Smooth muscle cell (in vitro differentiated cells): ENCODE measurements around the gene RIIAD1. TPM values are rescaled to one million over a fixed set of nuclear protein-coding genes. Genes with fewer than 3 reads are reported as not detected.
"Not testable (repeated sequence)": the region's sequence is repeated elsewhere in the genome, so short reads cannot be mapped to it uniquely, and the experiment has no call there.

ENCODE experiments used
- DNase-seq: peaks from one replicate; lab custom pipeline; 2025; ENCODE audit not compliant: unreplicated experiment; lab: John Stamatoyannopoulos, UW
- H2AFZ ChIP-seq: fragments of 200-600 bp; sonication (generic); 2 replicates; pipeline ENCODE4 v1.6.0; 2016; ENCODE audit warnings: antibody characterized with exemption, low read depth, mild to moderate bottlenecking
- H3F3A ChIP-seq: fragments of 200-600 bp; sonication (generic); 2 replicates; pipeline ENCODE4 v1.6.0; 2017; ENCODE audit warnings: antibody characterized with exemption, low read depth
- H3K27ac ChIP-seq: fragments of 200-600 bp; sonication (generic); 2 replicates; pipeline ENCODE4 v1.5.1; 2016; ENCODE audit warnings: low read depth, mild to moderate bottlenecking
- H3K27me3 ChIP-seq: fragments of 200-600 bp; sonication (generic); 2 replicates; pipeline ENCODE4 v1.6.1; 2016; ENCODE audit warnings: low read depth, mild to moderate bottlenecking
- H3K36me3 ChIP-seq: fragments of 200-600 bp; sonication (generic); 2 replicates; pipeline ENCODE4 v1.5.1; 2016; ENCODE audit warnings: low read depth
- H3K4me1 ChIP-seq: fragments of 200-600 bp; sonication (generic); 2 replicates; pipeline ENCODE4 v1.5.1; 2016; ENCODE audit warnings: low read depth
- H3K4me2 ChIP-seq: fragments of 200-600 bp; sonication (generic); 2 replicates; pipeline ENCODE4 v1.6.0; 2016; ENCODE audit warnings: mild to moderate bottlenecking
- H3K4me3 ChIP-seq: fragments of 200-600 bp; sonication (generic); 2 replicates; pipeline ENCODE4 v1.5.1; 2016; ENCODE audit warnings: mild to moderate bottlenecking
- H3K79me2 ChIP-seq: fragments of 200-600 bp; sonication (generic); 2 replicates; pipeline ENCODE4 v1.6.0; 2016; ENCODE audit warnings: low read depth, mild to moderate bottlenecking
- H3K9ac ChIP-seq: fragments of 200-600 bp; sonication (generic); 2 replicates; pipeline ENCODE4 v1.6.0; 2016; ENCODE audit warnings: low read depth
- H3K9me3 ChIP-seq: fragments of 200-600 bp; sonication (generic); replicated peaks from 2 replicates; pipeline ENCODE4 v1.5.1; 2016; ENCODE audit warnings: low read depth
- H4K20me1 ChIP-seq: fragments of 200-600 bp; sonication (generic); 2 replicates; pipeline ENCODE4 v1.6.0; 2016; ENCODE audit warnings: low read depth
- WGBS: methylation state at CpG from one replicate; pipeline ENCODE4 v1.1.7; 2016; ENCODE audit warnings: low lambda C conversion rate; 5-methylcytosine and 5-hydroxymethylcytosine counted together
- polyA plus RNA-seq: library from polyadenylated mRNA; unstranded; fragments of >200 nt; fragmentation: Nextera tagmentation; extraction: Ambion mirVana; gene quantifications from 2 replicates; pipeline ENCODE4 v1.2.1, GENCODE V29; 2016
- total RNA-seq: library from RNA; depleted of rRNA; stranded (reverse); fragments of >200 nt; gene quantifications from 2 replicates; pipeline ENCODE4 v1.2.3, GENCODE V29; 2014
- TF ChIP-seq, protein P1 (sequence below): fragments of 200-600 bp; sonication (generic); IDR thresholded peaks from 2 replicates; pipeline ENCODE4 v1.5.1; 2017; ENCODE audit warnings: borderline replicate concordance, mild to moderate bottlenecking, antibody characterized with exemption; ENCODE audit not compliant: insufficient read depth, poor library complexity, severe bottlenecking

RIIAD1 gene
- total and polyA plus RNA-seq, 2 experiments from 2014 or later, result not detected

- WGBS, result 97% methylated on average over 7 of the region's 7 CpGs
- Histone ChIP-seq H3K4me1 (peaks cover 7% of the 10 kb centered on the region), H3K4me2 (no peak overlapping the region), H3K4me3 (no peak overlapping the region), H2AFZ (no peak overlapping the region), H3K27me3 (no peaks in the 10 kb centered on the region), H3K27ac (no peak overlapping the region), H3K79me2 (no peaks in the 10 kb centered on the region), H3K36me3 (peaks cover 15% of the 10 kb centered on the region), H3K9me3 (no peaks in the 10 kb centered on the region), H3K9ac (no peak overlapping the region), H3F3A (no peaks in the 10 kb centered on the region), H4K20me1 (no peaks in the 10 kb centered on the region)
- TF ChIP-seq, protein P1, sequence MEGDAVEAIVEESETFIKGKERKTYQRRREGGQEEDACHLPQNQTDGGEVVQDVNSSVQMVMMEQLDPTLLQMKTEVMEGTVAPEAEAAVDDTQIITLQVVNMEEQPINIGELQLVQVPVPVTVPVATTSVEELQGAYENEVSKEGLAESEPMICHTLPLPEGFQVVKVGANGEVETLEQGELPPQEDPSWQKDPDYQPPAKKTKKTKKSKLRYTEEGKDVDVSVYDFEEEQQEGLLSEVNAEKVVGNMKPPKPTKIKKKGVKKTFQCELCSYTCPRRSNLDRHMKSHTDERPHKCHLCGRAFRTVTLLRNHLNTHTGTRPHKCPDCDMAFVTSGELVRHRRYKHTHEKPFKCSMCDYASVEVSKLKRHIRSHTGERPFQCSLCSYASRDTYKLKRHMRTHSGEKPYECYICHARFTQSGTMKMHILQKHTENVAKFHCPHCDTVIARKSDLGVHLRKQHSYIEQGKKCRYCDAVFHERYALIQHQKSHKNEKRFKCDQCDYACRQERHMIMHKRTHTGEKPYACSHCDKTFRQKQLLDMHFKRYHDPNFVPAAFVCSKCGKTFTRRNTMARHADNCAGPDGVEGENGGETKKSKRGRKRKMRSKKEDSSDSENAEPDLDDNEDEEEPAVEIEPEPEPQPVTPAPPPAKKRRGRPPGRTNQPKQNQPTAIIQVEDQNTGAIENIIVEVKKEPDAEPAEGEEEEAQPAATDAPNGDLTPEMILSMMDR, result no peak
- no peak for DNase-seq
Observed at GRCh38 chr1:151760597-151761385, 39.5 kb downstream of the RIIAD1 start.

- peak; percentile 43 for DNase-seq
- Histone ChIP-seq H3F3A (no peaks in the 10 kb centered on the region), H2AFZ (peak within 1 kb of the TSS; percentile 83), H3K4me3 (peak within 1 kb of the TSS; percentile 85), H3K27ac (peak within 1 kb of the TSS; percentile 57), H3K4me2 (peak within 1 kb of the TSS; percentile 86), H3K9ac (peak within 1 kb of the TSS; percentile 89), H4K20me1 (no peaks in the 10 kb centered on the region), H3K79me2 (no peaks in the 10 kb centered on the region), H3K4me1 (peaks cover 7% of the 10 kb centered on the region), H3K27me3 (no peaks in the 10 kb centered on the region), H3K36me3 (peaks cover 15% of the 10 kb centered on the region), H3K9me3 (no peaks in the 10 kb centered on the region)
- WGBS, result 1% methylated on average over 56 of the region's 68 CpGs
- TF ChIP-seq, protein P1, result no peak
Observed at GRCh38 chr1:151762941-151763921, 41.9 kb downstream of the RIIAD1 start, which contains the start of gene MRPL9. MRPL9 (minus strand) TSS chr1:151763496; CDS start chr1:151763479, 17 bp downstream.

- H3K27ac ChIP-seq, result peak overlapping the region; percentile 57
- WGBS, result 83% methylated on average over 10 of the region's 10 CpGs
- H2AFZ ChIP-seq, result peak overlapping the region; percentile 83
- no peaks in the 10 kb centered on the region for H3K27me3 ChIP-seq
- H3K4me3 ChIP-seq, result peak overlapping the region; percentile 85
- H3K36me3 ChIP-seq, result peaks cover 10% of the 10 kb centered on the region
- no peak for DNase-seq
- TF ChIP-seq, protein P1, result no peak
- no peaks in the 10 kb centered on the region for H3K79me2 ChIP-seq
- H3K4me1 ChIP-seq, result peaks cover 7% of the 10 kb centered on the region
- H3K9me3 ChIP-seq, result no peaks in the 10 kb centered on the region
- H4K20me1 ChIP-seq, result no peaks in the 10 kb centered on the region
- peak overlapping the region; percentile 89 for H3K9ac ChIP-seq
- peak overlapping the region; percentile 86 for H3K4me2 ChIP-seq
- no peaks in the 10 kb centered on the region for H3F3A ChIP-seq
Observed at GRCh38 chr1:151763990-151764389, 42.7 kb downstream of the RIIAD1 start.

GRCh38 chr1:151768351-151769066 lies 47.2 kb downstream of the RIIAD1 start:
- H3K36me3 ChIP-seq, H2AFZ ChIP-seq, DNase-seq, H3K4me1 ChIP-seq, H3K27me3 ChIP-seq, H4K20me1 ChIP-seq, H3K4me3 ChIP-seq, H3K9ac ChIP-seq, H3K4me2 ChIP-seq, H3K27ac ChIP-seq, H3K9me3 ChIP-seq, H3K79me2 ChIP-seq, H3F3A ChIP-seq: not testable (repeated sequence)
- 60% methylated on average over 3 of the region's 7 CpGs for WGBS

GRCh38 chr1:151769270-151769669 lies 47.9 kb downstream of the RIIAD1 start:
- H4K20me1 ChIP-seq, H3K4me3 ChIP-seq, H3F3A ChIP-seq, H3K9me3 ChIP-seq, H2AFZ ChIP-seq, H3K36me3 ChIP-seq, DNase-seq, H3K9ac ChIP-seq, H3K4me2 ChIP-seq, H3K79me2 ChIP-seq, H3K27ac ChIP-seq, H3K4me1 ChIP-seq, H3K27me3 ChIP-seq: not testable (repeated sequence)
- 94% methylated on average over 17 of the region's 34 CpGs for WGBS
